PC-3 (cell line): ENCODE data around the gene DOLK. TPM values are rescaled to one million over a fixed set of nuclear protein-coding genes. Genes with fewer than 3 reads are reported as not detected.

Experiments used
- ATAC-seq: fragments of 200-7000 bp; cut with Tn5 transposase; 2 replicates; pipeline ENCODE4 v1.9.1; 2020; ENCODE audit warnings: mild to moderate bottlenecking, moderate library complexity
- BruUV-seq: library from RNA; stranded (reverse); fragments of 400-500 nt; replicated peaks from 2 replicates; lab custom pipeline; 2021; lab: Mats Ljungman, UMichigan
- CTCF ChIA-PET: fragments of 300-600 bp; sonication (Branson Sonifier 250); formaldehyde crosslinking; loops from one replicate; lab custom pipeline; 2022; ENCODE audit warnings: antibody characterized with exemption; lab: Charles Lee
- POLR2A ChIA-PET: fragments of 300-600 bp; sonication (Branson Sonifier 250); formaldehyde crosslinking; loops from one replicate; lab custom pipeline; 2022; ENCODE audit warnings: antibody characterized with exemption; ENCODE audit not compliant: unreplicated experiment; lab: Charles Lee
- DNase-seq: peaks from one replicate; pipeline ENCODE4 v3.0.0-alpha.2; 2015
- H2AFZ ChIP-seq: fragments of 300-600 bp; sonication (generic); 2 replicates; pipeline ENCODE4 v1.6.0; 2016; ENCODE audit warnings: antibody characterized with exemption, low read length
- H3F3A ChIP-seq: fragments of 300-600 bp; sonication (generic); one replicate; pipeline ENCODE4 v1.6.0; 2017; ENCODE audit warnings: antibody characterized with exemption, low read length, control low read depth, mild to moderate bottlenecking; ENCODE audit not compliant: unreplicated experiment
- H3K27ac ChIP-seq: fragments of 300-600 bp; sonication (generic); 2 replicates; pipeline ENCODE4 v1.5.1; 2016; ENCODE audit warnings: mild to moderate bottlenecking, low read length
- H3K27me3 ChIP-seq: fragments of 300-600 bp; sonication (generic); 2 replicates; pipeline ENCODE4 v1.6.1; 2016; ENCODE audit warnings: low read length, mixed read lengths
- H3K36me3 ChIP-seq: fragments of 300-600 bp; sonication (generic); 2 replicates; pipeline ENCODE4 v1.6.1; 2016; ENCODE audit warnings: low read depth, mixed run types, low read length, mixed read lengths
- H3K4me1 ChIP-seq: fragments of 300-600 bp; sonication (generic); 2 replicates; pipeline ENCODE4 v1.5.1; 2016; ENCODE audit warnings: low read length; ENCODE audit not compliant: insufficient read depth
- H3K4me2 ChIP-seq: fragments of 300-600 bp; sonication (generic); 2 replicates; pipeline ENCODE4 v1.6.0; 2016; ENCODE audit warnings: low read length
- H3K4me3 ChIP-seq: fragments of 300-600 bp; sonication (generic); 2 replicates; pipeline ENCODE4 v1.5.1; 2016; ENCODE audit warnings: mild to moderate bottlenecking, low read length, mixed read lengths
- H3K79me2 ChIP-seq: fragments of 300-600 bp; sonication (generic); 2 replicates; pipeline ENCODE4 v1.6.1; 2017; ENCODE audit warnings: low read length, mixed read lengths
- H3K9ac ChIP-seq: fragments of 300-600 bp; sonication (generic); 2 replicates; pipeline ENCODE4 v1.6.0; 2016; ENCODE audit warnings: mild to moderate bottlenecking, low read length
- H3K9me2 ChIP-seq: fragments of 300-600 bp; sonication (generic); replicated peaks from 2 replicates; pipeline ENCODE4 v1.6.1; 2016; ENCODE audit warnings: mixed run types, low read length, mixed read lengths
- H3K9me3 ChIP-seq: fragments of 300-600 bp; sonication (generic); 2 replicates; pipeline ENCODE4 v1.6.1; 2016; ENCODE audit warnings: low read length, mixed read lengths
- H4K20me1 ChIP-seq: fragments of 300-600 bp; sonication (generic); 2 replicates; pipeline ENCODE4 v1.6.1; 2016; ENCODE audit warnings: low read length, mixed read lengths
- CTCF ChIP-seq: fragments of 300-600 bp; sonication (generic); conservative IDR thresholded peaks from 2 replicates; pipeline ENCODE4 v1.5.1; 2017; ENCODE audit warnings: antibody characterized with exemption, low read depth, mild to moderate bottlenecking, low read length
- EZH2 ChIP-seq: fragments of 300-600 bp; sonication (generic); IDR thresholded peaks from one replicate; pipeline ENCODE4 v1.6.1; 2017; ENCODE audit warnings: antibody characterized with exemption, mild to moderate bottlenecking, low read length; ENCODE audit not compliant: unreplicated experiment
- EZH2phosphoT487 ChIP-seq: fragments of 300-600 bp; sonication (generic); IDR thresholded peaks from 2 replicates; pipeline ENCODE4 v1.6.1; 2018; ENCODE audit warnings: mild to moderate bottlenecking, antibody characterized with exemption, low read length, borderline replicate concordance
- intact Hi-C: fragments of 100-400 bp; cut with micrococcal nuclease; formaldehyde crosslinking; loops from 2 replicates; pipeline ENCODE4 v1.9.0; 2023
- total RNA-seq: library from RNA; depleted of rRNA; stranded (reverse); fragments of >200 nt; gene quantifications from 2 replicates; pipeline ENCODE4 v1.2.3, GENCODE V29; 2014; rRNA removed

Gene DOLK
- total RNA-seq, 1 experiment from 2014 or later: 17.9 TPM

GRCh38 chr9:128898382-128898781, 49.0 kb downstream of the DOLK start:
- Histone ChIP-seq H3K9me3 (no peaks in the 10 kb centered on the region), H3K27me3 (no peaks in the 10 kb centered on the region), H3K79me2 (peaks cover 25% of the 10 kb centered on the region), H3K9me2 (no peaks in the 10 kb centered on the region), H3K36me3 (peaks cover 7% of the 10 kb centered on the region), H3K27ac (no peak overlapping the region), H3K9ac (no peak overlapping the region), H3K4me3 (no peak overlapping the region), H3F3A (no peaks in the 10 kb centered on the region), H3K4me1 (peaks cover 26% of the 10 kb centered on the region), H4K20me1 (no peaks in the 10 kb centered on the region), H3K4me2 (no peak overlapping the region), H2AFZ (no peak overlapping the region)
- POLR2A ChIA-PET: no interaction called here
- ATAC-seq (no peak), DNase-seq (no peak)
- no TSS peak for BruUV-seq
- CTCF ChIA-PET: no interaction called here
- intact Hi-C loops: no loop called here
- TF ChIP-seq CTCF (no peak), EZH2phosphoT487 (no peak), EZH2 (no peak)

- BruUV-seq: no TSS peak
- Histone ChIP-seq H3K9ac (no peak overlapping the region), H4K20me1 (no peaks in the 10 kb centered on the region), H3K79me2 (peaks cover 39% of the 10 kb centered on the region), H3F3A (no peaks in the 10 kb centered on the region), H3K4me2 (no peak overlapping the region), H3K9me2 (no peaks in the 10 kb centered on the region), H2AFZ (no peak overlapping the region), H3K27ac (no peak overlapping the region), H3K27me3 (no peaks in the 10 kb centered on the region), H3K4me3 (no peak overlapping the region), H3K36me3 (peaks cover 10% of the 10 kb centered on the region), H3K4me1 (peaks cover 32% of the 10 kb centered on the region), H3K9me3 (no peaks in the 10 kb centered on the region)
- ATAC-seq: no peak
- intact Hi-C loops: no loop called here
- CTCF ChIA-PET: no interaction called here
- POLR2A ChIA-PET: no interaction called here
- DNase-seq: no peak
- no peak for TF ChIP-seq EZH2phosphoT487
- no peak for TF ChIP-seq EZH2
- TF ChIP-seq CTCF: no peak
Measured at GRCh38 chr9:128895556-128895955, 51.8 kb downstream of the DOLK start.

Other genes with a start within 250 kb of the DOLK start
- 7.8 and 9.4 TPM in 2 replicates for gene PKN3, start 245.1 kb downstream of the DOLK start, total RNA-seq
- gene ZDHHC12, start 223.5 kb downstream of the DOLK start, total RNA-seq: 82.4 and 86.1 TPM in 2 replicates
- gene ZER1, start 175.7 kb downstream of the DOLK start, total RNA-seq: 14.8 and 20.6 TPM in 2 replicates
- gene TBC1D13, start 160.3 kb downstream of the DOLK start, total RNA-seq: 15.0 and 18.8 TPM in 2 replicates
- 37.0 and 51.5 TPM in 2 replicates for gene ENDOG, start 129.1 kb downstream of the DOLK start, total RNA-seq
- gene SPOUT1, start 117.8 kb downstream of the DOLK start, total RNA-seq: 27.2 and 30.5 TPM in 2 replicates
- 7.4 and 12.9 TPM in 2 replicates for gene KYAT1, start 65.7 kb downstream of the DOLK start, total RNA-seq
- gene LRRC8A, start 65.5 kb downstream of the DOLK start, total RNA-seq: 58.9 and 65.5 TPM in 2 replicates
- 1.6 TPM in 1 of 2 replicates, not detected in the other for gene PHYHD1, start 26.6 kb downstream of the DOLK start, total RNA-seq
- gene NUP188, start 96 bp upstream of the DOLK start, total RNA-seq: 48.0 and 52.0 TPM in 2 replicates
- gene SH3GLB2, start 80.7 kb upstream of the DOLK start, total RNA-seq: 44.1 and 60.4 TPM in 2 replicates
- 29.6 TPM in 2 replicates for gene MIGA2, start 89.0 kb upstream of the DOLK start, total RNA-seq
- 27.3 and 37.1 TPM in 2 replicates for gene DOLPP1, start 133.5 kb upstream of the DOLK start, total RNA-seq
- 12.8 and 16.1 TPM in 2 replicates for gene CRAT, start 163.2 kb upstream of the DOLK start, total RNA-seq
- 138 and 154 TPM in 2 replicates for gene PTPA, start 163.8 kb upstream of the DOLK start, total RNA-seq
- 42.8 and 46.1 TPM in 2 replicates for gene IER5L, start 230.7 kb upstream of the DOLK start, total RNA-seq